ENCODE results near the gene DET1. TPM values are rescaled to one million over a fixed set of nuclear protein-coding genes. Genes with fewer than 3 reads are reported as not detected.

The DET1 gene
- total and polyA plus RNA-seq, 11 donors = 3.2 to 12.4 (median 7.2) TPM

DNA sequence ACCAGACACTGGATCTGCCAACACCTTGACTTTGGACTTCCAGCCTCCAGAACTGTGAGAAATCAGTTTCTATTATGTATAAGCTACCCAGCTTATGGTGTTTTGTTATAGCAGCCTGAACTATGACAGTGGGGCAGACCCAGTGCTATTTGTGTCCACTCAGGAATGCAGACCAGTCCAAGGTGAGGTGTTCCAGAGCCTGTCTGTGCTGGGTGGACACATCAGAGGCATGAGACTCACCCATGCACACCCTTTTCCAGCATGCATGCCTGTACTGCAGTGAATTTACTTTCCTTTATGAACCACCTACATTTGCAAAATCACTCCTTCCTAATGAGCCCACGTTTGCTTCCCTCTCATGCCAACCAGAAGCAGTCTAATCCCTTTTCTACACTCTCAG lies 27.6 kb upstream of the DET1 start:
- DNase-seq (peak in 1 of 5 donors; percentile 38), ATAC-seq (peak in 3 of 4 donors; percentile 44 to 70 (median 52))
- Histone ChIP-seq H3K4me3 (no peak overlapping the region), H3K4me1 (peaks cover 0 to 24% (median 7%) of the 10 kb centered on the region in 12 donors), H3K36me3 (no peaks in the 10 kb centered on the region), H3K9me3 (no peaks in the 10 kb centered on the region), H3K27ac (peak overlapping the region in 6 of 12 donors; percentile 5 to 64 (median 22)), H3K27me3 (no peaks in the 10 kb centered on the region)
- intact Hi-C loops (cut with DNase I) = loop anchor here in 2 of 10 donors (5.0 kb wide), 2 partner anchors 77 to 97 kb away; no protein-coding TSS in a partner anchor
- 31 to 45% (median 40%) methylated on average over 1 of the region's 1 CpG for WGBS, 4 donors
- no peak for TF ChIP-seq POLR2A (IDR thresholded peaks at IDR 0.05)
- TF ChIP-seq, protein P1, sequence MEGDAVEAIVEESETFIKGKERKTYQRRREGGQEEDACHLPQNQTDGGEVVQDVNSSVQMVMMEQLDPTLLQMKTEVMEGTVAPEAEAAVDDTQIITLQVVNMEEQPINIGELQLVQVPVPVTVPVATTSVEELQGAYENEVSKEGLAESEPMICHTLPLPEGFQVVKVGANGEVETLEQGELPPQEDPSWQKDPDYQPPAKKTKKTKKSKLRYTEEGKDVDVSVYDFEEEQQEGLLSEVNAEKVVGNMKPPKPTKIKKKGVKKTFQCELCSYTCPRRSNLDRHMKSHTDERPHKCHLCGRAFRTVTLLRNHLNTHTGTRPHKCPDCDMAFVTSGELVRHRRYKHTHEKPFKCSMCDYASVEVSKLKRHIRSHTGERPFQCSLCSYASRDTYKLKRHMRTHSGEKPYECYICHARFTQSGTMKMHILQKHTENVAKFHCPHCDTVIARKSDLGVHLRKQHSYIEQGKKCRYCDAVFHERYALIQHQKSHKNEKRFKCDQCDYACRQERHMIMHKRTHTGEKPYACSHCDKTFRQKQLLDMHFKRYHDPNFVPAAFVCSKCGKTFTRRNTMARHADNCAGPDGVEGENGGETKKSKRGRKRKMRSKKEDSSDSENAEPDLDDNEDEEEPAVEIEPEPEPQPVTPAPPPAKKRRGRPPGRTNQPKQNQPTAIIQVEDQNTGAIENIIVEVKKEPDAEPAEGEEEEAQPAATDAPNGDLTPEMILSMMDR (IDR thresholded peaks at IDR 0.05) = no peak

DNA sequence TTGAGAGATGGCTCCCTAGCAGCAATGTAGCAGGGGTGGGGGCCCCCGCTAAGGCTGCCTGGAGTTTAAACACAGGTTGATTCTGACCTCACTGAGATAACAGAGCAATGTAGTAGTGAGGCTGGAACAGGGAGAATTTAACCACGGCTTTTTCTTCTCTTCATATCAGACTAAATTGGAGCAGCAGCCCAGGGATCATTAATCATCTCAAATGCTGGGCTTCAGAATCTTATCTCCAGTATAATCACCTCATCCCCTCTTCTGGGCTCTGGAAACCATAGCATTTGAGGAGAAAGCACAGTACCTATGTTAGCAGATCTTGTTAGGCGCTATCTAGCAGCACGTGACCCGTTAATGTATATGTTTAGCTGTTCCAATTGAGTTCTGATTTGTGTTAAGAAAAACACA lies 25.4 kb upstream of the DET1 start:
- intact Hi-C loops (cut with DNase I) = loop anchor here in 3 of 10 donors (1.0 to 5.0 kb wide), 3 partner anchors 75 to 95 kb away; no protein-coding TSS in a partner anchor
- 37 to 52% (median 49%) methylated on average over 5 of the region's 5 CpGs for WGBS, 4 donors
- H3K4me1 ChIP-seq = peaks cover 0 to 24% (median 7%) of the 10 kb centered on the region in 12 donors
- DNase-seq (no peak), ATAC-seq (peak in 2 of 4 donors; percentile 17 to 37)
- no peaks in the 10 kb centered on the region for H3K9me3 ChIP-seq
- no peaks in the 10 kb centered on the region for H3K36me3 ChIP-seq
- H3K4me3 ChIP-seq = no peak overlapping the region
- TF ChIP-seq POLR2A (IDR thresholded peaks at IDR 0.05) = no peak
- TF ChIP-seq, protein P1 (IDR thresholded peaks at IDR 0.05) = no peak
- no peaks in the 10 kb centered on the region for H3K27me3 ChIP-seq
- H3K27ac ChIP-seq = peak overlapping the region in 10 of 12 donors; percentile 47 to 90 (median 82)

DNA sequence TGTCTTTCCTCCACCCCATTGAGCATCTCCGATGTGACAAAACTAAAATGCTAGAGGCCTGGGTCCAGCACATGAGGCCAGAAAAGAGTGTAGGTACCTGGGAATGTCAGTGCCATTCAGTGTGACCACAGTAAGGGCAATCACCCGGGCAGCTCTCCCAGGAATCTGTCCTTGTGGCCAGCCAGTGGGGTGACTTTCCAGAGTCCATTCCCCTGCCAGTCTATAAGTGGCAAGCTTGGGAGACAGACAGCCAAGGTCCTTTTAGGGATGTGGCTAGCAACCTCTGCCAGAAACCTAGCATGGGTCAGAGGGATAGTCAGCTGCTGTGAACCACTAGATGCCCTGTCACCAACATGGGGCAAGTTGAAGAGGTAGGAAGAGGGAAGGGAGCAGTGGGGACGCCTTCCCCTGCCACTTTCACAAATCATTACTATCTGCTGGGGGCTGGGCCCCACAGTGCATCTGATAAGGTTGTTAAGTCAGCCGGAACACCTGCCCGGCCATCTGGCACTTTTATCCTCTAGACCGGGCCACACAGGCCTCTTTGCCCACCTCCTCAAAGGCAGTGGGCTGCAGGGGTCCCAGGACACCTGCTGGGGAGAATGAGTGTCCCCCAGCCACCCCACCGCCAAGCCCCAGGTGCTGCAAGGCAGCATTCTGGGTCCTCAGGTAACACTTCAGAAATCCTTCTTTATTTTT lies 24.8 kb upstream of the DET1 start:
- DNase-seq (peak; percentile 67 to 88 (median 74)), ATAC-seq (peak; percentile 89 to 95 (median 92))
- intact Hi-C loops (cut with DNase I) = loop anchor here in 3 of 10 donors (1.0 to 5.0 kb wide), 3 partner anchors 74 to 94 kb away; no protein-coding TSS in a partner anchor
- Histone ChIP-seq H3K27ac (peak overlapping the region in 11 of 12 donors; percentile 47 to 90 (median 79)), H3K36me3 (no peaks in the 10 kb centered on the region), H3K27me3 (no peaks in the 10 kb centered on the region), H3K4me1 (peaks cover 0 to 24% (median 7%) of the 10 kb centered on the region in 12 donors), H3K4me3 (no peak overlapping the region), H3K9me3 (no peaks in the 10 kb centered on the region)
- 29 to 38% (median 35%) methylated on average over 7 of the region's 7 CpGs for WGBS, 4 donors
- TF ChIP-seq, protein P1 (IDR thresholded peaks at IDR 0.05) = no peak
- no peak for TF ChIP-seq POLR2A (IDR thresholded peaks at IDR 0.05)

DNA sequence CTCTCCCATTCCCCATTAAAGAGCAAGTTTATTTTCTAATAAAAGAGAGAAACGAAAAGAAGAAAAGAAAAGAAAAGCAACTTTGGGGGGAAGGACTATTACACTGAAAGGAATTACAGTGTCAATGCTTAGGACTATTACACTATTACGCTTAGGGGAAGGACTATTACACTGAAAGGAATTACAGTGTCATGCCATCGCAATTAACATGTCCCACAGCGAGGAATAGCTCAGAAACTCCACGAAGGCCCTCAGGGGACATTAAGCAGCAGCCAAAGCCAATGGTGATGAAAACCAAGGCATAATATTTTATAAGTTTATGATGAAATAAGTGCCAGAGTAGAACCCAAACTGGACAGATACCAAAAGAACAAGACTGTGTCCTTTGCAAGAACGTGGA lies 22.1 kb upstream of the DET1 start:
- intact Hi-C loops (cut with DNase I) = no loop called here
- ATAC-seq (no peak), DNase-seq (no peak)
- Histone ChIP-seq H3K4me1 (peaks cover 0 to 17% (median 6%) of the 10 kb centered on the region in 12 donors), H3K4me3 (no peak overlapping the region), H3K27me3 (no peaks in the 10 kb centered on the region), H3K27ac (no peak overlapping the region), H3K9me3 (no peaks in the 10 kb centered on the region), H3K36me3 (no peaks in the 10 kb centered on the region)
- 62 to 74% (median 71%) methylated on average over 6 of the region's 6 CpGs for WGBS, 4 donors
- no peak for TF ChIP-seq POLR2A (IDR thresholded peaks at IDR 0.05)
- TF ChIP-seq, protein P1 (IDR thresholded peaks at IDR 0.05) = no peak

Data from heart left ventricle (tissue), 16 donors.